Measurements from ENCODE around the gene COL3A1.

Gene COL3A1

DNA sequence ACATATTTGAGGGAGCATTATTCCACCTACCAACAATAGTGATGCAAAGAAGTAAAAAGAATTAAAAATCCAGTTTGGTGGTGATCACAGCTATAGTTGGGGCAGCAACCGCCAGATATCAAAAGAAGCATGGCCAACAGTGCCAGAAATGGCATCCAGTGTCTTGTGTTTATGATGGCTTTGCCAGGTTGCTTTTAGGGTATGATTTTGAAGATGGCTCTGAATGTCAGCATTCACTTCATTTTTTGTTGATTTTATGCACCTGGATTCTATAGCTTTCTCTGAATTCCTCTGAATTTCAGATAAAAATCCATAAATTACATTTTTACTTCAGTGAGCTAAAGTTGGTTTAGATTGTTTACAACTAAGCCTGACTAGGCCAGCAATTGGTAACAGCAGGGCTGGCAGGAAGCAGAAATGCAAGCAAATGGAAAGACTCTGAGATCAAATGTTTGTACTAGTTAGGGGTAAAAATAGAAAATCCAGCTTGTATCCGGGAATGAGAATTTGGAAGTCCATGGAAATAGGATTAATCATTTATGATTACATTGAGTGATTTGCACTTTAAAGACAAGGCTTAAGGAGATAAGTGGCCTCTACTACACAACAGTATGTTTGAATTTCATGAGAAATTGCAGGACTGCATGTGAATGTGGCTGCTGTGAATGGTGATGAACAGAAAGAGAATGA lies 40.4 kb downstream of the COL3A1 start:
- no peak for DNase-seq (ENCODE audit: insufficient read length, low spot score)
- TF ChIP-seq CTCF (IDR thresholded peaks at IDR 0.05; ENCODE audit: insufficient read depth, missing control alignments) = no peak
- FAIRE-seq = no peak

- no peak for TF ChIP-seq CTCF (IDR thresholded peaks at IDR 0.05; ENCODE audit: insufficient read depth, missing control alignments)
- FAIRE-seq (no peak), DNase-seq (ENCODE audit: insufficient read length, low spot score) (no peak)
Measured at GRCh38 chr2:189015359-189015758, 41.2 kb downstream of the COL3A1 start.

DNA sequence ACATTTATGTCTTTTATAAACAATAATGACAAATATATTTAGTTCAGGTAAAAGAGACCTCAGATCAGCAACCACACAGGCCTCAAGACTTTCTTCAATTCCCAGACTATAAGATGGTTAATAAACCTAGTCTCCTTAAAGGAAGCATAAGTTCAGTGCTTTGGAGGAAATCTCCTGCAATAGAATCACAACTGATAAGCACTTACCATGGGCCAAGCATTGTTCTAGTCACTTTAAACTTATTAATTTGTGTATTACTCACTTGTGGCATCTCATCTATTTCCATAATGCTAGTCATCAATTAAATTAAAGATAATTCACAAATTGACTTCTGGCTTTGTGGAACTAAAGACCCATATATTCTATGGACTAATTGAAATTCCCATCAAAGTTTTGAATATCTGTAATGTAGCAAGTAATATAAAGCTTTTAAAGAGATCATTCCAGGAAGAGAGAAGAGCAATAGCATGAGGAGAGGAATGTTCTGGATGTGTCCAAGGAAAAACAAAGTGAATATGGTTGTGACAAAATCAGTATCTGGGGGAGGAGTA lies 42.2 kb downstream of the COL3A1 start:
- FAIRE-seq (no peak), DNase-seq (ENCODE audit: insufficient read length, low spot score) (no peak)
- TF ChIP-seq CTCF (IDR thresholded peaks at IDR 0.05; ENCODE audit: insufficient read depth, missing control alignments) = no peak

DNA sequence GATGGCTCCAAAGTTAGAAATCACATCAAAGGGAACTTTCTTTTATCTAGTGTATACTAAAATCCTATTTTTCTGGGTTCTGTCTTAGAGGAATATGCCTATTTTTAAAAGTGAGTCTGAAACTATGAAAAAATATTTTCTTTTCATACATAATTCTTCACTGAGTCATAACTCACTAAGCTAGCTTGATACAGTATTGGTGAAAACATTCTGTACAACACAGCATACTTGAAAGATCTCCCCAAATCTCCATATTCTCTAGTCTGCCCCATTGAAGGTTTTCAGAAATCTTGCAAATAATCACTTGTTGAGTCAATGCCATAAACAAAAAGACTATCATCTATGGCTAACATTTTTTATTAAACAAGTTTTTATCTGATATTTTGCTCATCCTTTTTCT lies 44.5 kb downstream of the COL3A1 start:
- no peak for TF ChIP-seq CTCF (IDR thresholded peaks at IDR 0.05; ENCODE audit: insufficient read depth, missing control alignments)
- FAIRE-seq (no peak), DNase-seq (ENCODE audit: insufficient read length, low spot score) (no peak)

- TF ChIP-seq CTCF (IDR thresholded peaks at IDR 0.05; ENCODE audit: insufficient read depth, missing control alignments) = no peak
Measured at GRCh38 chr2:189020179-189020578, 46.0 kb downstream of the COL3A1 start.

GRCh38 chr2:189022053-189022481 lies 47.9 kb downstream of the COL3A1 start:
- no peak for FAIRE-seq
- no peak for DNase-seq (ENCODE audit: insufficient read length, low spot score)
- no peak for TF ChIP-seq CTCF (IDR thresholded peaks at IDR 0.05; ENCODE audit: insufficient read depth, missing control alignments)

More at GRCh38 chr2:189020179-189020578, 46.0 kb downstream of the COL3A1 start:
- DNase-seq (ENCODE audit: insufficient read length, low spot score) (no peak), FAIRE-seq (no peak)

DNA sequence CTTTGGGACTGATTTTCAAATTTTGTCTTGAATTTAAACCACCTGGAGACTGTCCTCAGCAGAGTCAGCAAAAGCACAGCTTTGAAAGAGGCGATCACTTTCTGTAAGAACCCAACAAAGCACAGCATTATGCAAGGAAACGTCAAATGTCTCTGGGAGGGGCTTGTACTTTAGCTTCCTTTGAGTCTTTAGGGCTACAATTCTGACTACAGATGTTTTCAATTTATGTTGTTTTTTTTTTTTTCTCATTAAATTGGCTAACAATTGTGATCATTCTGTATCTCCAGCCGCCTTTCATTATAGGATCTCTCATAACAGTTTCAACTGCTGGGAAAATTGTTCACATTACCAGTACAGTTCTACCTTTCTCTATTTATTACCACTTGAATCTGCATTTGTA lies 48.3 kb downstream of the COL3A1 start:
- DNase-seq (ENCODE audit: insufficient read length, low spot score) (no peak), FAIRE-seq (no peak)
- TF ChIP-seq CTCF (IDR thresholded peaks at IDR 0.05; ENCODE audit: insufficient read depth, missing control alignments) = no peak
